HFF-Myc (cell line): Measurements from ENCODE around the gene PROZ.

Experiments used
- DNase-seq: peaks from one replicate; pipeline ENCODE4 v3.0.0-alpha.2; 2011; ENCODE audit warnings: low read depth; ENCODE audit errors: extremely low read depth
- H3K4me3 ChIP-seq: replicated peaks from 2 replicates; pipeline ENCODE4 v1.5.1; 2011; ENCODE audit warnings: low read depth, mild to moderate bottlenecking, control low read depth, low read length
- CTCF ChIP-seq: IDR thresholded peaks from 2 replicates; pipeline ENCODE4 v1.5.1; 2012; ENCODE audit warnings: mild to moderate bottlenecking, low read depth, low read length, control low read depth; ENCODE audit errors: missing control alignments

PROZ gene

GRCh38 chr13:113125506-113126264, 32.8 kb upstream of the PROZ start:
- no peak for DNase-seq
- H3K4me3 ChIP-seq: no peak overlapping the region
- TF ChIP-seq CTCF: no peak

GRCh38 chr13:113126265-113127150, 31.9 kb upstream of the PROZ start:
- DNase-seq: no peak
- no peak for TF ChIP-seq CTCF
- H3K4me3 ChIP-seq: no peak overlapping the region

GRCh38 chr13:113129480-113129879, 29.0 kb upstream of the PROZ start:
- DNase-seq: no peak
- no peak overlapping the region for H3K4me3 ChIP-seq
- TF ChIP-seq CTCF: no peak

GRCh38 chr13:113129921-113130750, 28.3 kb upstream of the PROZ start:
- TF ChIP-seq CTCF: no peak
- DNase-seq: no peak
- H3K4me3 ChIP-seq: no peak overlapping the region

- TF ChIP-seq CTCF: no peak
- no peak for DNase-seq
- no peak overlapping the region for H3K4me3 ChIP-seq
These were observed 23.1 kb upstream of the PROZ start for GRCh38 chr13:113135281-113135760.

- no peak overlapping the region for H3K4me3 ChIP-seq
- no peak for TF ChIP-seq CTCF
- DNase-seq: no peak
These were observed 20.7 kb upstream of the PROZ start for GRCh38 chr13:113137691-113138298.
